22Rv1 (cell line): ENCODE results near the gene KIRREL3.

ENCODE experiments used
- ZFX ChIP-seq: fragments of 450-650 bp; IDR thresholded peaks from 2 replicates; pipeline ENCODE4 v1.6.1; 2017; ENCODE audit warnings: antibody characterized with exemption, borderline replicate concordance
- TF ChIP-seq, protein P1 (sequence below): fragments of 450-650 bp; IDR thresholded peaks from 2 replicates; pipeline ENCODE4 v1.5.1; 2017; ENCODE audit warnings: mild to moderate bottlenecking

- TF ChIP-seq, protein P1, sequence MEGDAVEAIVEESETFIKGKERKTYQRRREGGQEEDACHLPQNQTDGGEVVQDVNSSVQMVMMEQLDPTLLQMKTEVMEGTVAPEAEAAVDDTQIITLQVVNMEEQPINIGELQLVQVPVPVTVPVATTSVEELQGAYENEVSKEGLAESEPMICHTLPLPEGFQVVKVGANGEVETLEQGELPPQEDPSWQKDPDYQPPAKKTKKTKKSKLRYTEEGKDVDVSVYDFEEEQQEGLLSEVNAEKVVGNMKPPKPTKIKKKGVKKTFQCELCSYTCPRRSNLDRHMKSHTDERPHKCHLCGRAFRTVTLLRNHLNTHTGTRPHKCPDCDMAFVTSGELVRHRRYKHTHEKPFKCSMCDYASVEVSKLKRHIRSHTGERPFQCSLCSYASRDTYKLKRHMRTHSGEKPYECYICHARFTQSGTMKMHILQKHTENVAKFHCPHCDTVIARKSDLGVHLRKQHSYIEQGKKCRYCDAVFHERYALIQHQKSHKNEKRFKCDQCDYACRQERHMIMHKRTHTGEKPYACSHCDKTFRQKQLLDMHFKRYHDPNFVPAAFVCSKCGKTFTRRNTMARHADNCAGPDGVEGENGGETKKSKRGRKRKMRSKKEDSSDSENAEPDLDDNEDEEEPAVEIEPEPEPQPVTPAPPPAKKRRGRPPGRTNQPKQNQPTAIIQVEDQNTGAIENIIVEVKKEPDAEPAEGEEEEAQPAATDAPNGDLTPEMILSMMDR = peak; percentile 84
- TF ChIP-seq ZFX = no peak
Observed at GRCh38 chr11:126607374-126607773, 393.2 kb downstream of the KIRREL3 start.
